ENCODE results near the gene FCAR.
"Not testable (repeated sequence)": the region's sequence is repeated elsewhere in the genome, so short reads cannot be mapped to it uniquely, and the experiment has no call there.

The FCAR gene

GRCh38 chr19:54873990-54874389 lies at the start of gene FCAR:
FCAR (plus strand) TSS chr19:54874235; CDS start chr19:54874290, 55 bp downstream.
- DNase-seq = no peak

DNA sequence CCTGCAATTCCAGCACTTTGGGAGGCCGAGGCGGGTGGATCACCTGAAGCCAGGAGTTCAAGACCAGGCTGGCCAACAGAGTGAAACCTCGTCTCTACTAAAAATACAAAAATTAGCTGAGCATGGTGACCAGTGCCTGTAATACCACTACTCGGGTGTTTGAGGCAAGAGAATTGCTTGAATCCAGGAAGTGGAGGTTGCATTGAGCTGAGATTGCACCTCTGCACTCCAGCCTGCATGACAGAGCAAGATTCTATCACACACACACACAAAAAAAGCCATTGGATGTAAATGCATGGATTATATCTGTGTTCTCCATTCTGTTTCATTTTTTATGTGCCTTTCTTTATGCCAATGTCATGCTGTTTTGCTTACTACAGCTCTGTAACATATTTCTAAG lies 49.6 kb upstream of the FCAR start:
- not testable (repeated sequence) for DNase-seq

GRCh38 chr19:54825326-54825725 lies 48.7 kb upstream of the FCAR start:
- not testable (repeated sequence) for DNase-seq

GRCh38 chr19:54828064-54828463 lies 46.0 kb upstream of the FCAR start:
- DNase-seq = not testable (repeated sequence)

- DNase-seq = not testable (repeated sequence)
These were observed 41.5 kb upstream of the FCAR start, which contains the start of gene KIR2DS4 for GRCh38 chr19:54832496-54832895. KIR2DS4 (plus strand) TSS chr19:54832676.

- not testable (repeated sequence) for DNase-seq
These were observed 38.9 kb upstream of the FCAR start for GRCh38 chr19:54835126-54835525.

DNA sequence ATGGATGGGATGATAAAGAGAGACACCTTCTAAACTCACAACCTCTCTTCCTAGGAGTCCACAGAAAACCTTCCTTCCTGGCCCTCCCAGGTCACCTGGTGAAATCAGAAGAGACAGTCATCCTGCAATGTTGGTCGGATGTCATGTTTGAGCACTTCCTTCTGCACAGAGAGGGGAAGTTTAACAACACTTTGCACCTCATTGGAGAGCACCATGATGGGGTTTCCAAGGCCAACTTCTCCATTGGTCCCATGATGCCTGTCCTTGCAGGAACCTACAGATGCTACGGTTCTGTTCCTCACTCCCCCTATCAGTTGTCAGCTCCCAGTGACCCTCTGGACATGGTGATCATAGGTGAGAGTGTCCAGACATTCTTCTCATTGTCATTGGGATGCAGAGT lies 36.5 kb upstream of the FCAR start:
- DNase-seq = not testable (repeated sequence)

- DNase-seq = not testable (repeated sequence)
These were observed 30.9 kb upstream of the FCAR start for GRCh38 chr19:54843171-54843570.

DNA sequence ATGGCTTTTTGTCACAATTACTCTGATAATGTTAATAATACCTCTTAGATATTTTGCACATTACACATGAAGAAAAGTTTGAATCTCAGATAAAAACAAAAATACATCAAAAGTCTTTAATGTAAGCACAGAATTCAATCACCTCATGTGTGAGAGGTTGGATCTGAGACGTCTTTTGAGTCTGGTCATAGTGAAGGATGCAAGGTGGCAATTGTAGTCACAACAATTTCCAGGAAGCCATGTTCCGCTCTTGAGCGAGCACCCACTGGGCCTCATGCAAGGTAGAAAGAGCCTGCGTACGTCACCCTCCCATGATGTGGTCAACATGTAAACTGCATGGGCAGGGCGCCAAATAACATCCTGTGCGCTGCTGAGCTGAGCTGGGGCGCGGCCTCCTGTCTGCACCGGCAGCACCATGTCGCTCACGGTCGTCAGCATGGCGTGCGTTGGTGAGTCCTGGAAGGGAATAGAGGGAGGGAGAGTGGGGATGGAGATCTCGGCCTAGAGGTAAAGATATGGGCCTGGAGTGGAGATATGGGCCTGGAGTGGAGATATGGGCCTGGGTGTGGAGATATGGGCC lies 23.9 kb upstream of the FCAR start, which contains the start of gene KIR3DL2:
Gene KIR3DL2 (plus strand): TSS at position 383 of the 580 bp plus-strand sequence. CDS start 33 bp downstream, at position 416.
- not testable (repeated sequence) for DNase-seq

- DNase-seq = no peak
These were observed 23.1 kb upstream of the FCAR start for GRCh38 chr19:54850930-54851329.

DNA sequence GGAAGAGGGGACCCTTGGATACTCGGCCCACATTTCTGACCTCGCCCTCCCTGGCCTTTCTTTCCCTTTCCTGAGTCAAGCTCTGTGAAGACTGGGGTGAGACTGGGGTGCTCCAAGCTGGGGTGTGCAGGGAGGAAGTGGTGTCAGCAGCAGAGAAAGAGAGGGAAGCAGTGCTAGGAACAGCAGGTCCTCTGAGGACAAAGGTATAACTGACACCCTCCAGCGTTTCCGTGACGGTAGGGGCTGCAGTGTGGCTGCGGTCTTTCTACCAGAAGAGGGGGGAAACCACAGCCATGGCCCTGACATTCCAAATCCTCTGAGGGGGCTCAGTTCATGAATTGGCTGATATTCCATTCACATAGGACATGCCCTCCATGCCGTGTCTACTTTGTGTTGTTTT lies 22.7 kb upstream of the FCAR start:
- no peak for DNase-seq

GRCh38 chr19:54855241-54855640 lies 18.8 kb upstream of the FCAR start:
- DNase-seq = not testable (repeated sequence)

GRCh38 chr19:54858476-54858875 lies 15.6 kb upstream of the FCAR start:
- DNase-seq = not testable (repeated sequence)

DNA sequence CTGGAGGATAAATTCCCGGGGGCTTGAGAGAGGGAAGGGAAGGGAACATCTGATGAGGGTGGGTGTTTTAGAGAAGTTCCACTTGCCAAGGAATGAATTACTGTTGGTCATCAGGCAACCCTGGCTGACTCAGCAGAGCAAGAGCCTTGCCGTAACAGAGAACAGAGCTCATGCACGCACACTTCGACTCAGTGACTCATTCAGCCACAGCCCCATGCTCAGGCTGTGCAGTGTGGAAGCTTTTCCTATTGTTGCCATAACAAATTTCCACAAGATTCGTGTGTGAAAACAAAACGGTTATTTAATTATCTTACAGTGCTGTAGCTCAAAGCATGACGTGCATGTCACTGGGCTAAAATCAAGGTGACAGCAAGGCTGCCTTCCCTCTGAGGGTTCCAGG lies 14.6 kb upstream of the FCAR start:
- DNase-seq = not testable (repeated sequence)

GRCh38 chr19:54863459-54863858 lies 10.6 kb upstream of the FCAR start:
- DNase-seq = not testable (repeated sequence)

- DNase-seq = no peak
These were observed 2.3 kb upstream of the FCAR start for GRCh38 chr19:54871696-54872095.

GRCh38 chr19:54875506-54875905 lies 1.5 kb downstream of the FCAR start:
- no peak for DNase-seq

- DNase-seq = no peak
These were observed 3.4 kb downstream of the FCAR start for GRCh38 chr19:54877471-54877870.

DNA sequence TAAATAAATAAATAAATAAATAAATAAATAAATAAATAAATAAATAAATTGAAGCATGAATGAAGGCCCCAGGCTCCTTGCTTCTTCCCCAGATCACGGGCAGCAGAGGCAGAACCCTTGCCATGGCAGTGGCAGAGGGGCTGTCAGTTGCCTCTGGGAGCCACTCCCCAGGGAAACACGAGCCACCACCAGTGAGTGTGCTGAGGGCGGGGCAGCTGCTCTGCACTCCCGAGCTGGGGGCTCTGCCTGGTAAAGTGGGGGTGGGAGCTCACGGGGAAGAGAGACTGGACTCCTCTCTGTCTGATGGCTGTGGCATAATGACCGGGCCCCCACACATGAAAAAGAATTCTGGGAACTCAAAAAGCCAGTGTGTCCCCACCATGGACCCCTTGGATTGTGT lies 7.8 kb downstream of the FCAR start:
- no peak for DNase-seq

- DNase-seq = no peak
These were observed 8.7 kb downstream of the FCAR start for GRCh38 chr19:54882758-54883157.

DNA sequence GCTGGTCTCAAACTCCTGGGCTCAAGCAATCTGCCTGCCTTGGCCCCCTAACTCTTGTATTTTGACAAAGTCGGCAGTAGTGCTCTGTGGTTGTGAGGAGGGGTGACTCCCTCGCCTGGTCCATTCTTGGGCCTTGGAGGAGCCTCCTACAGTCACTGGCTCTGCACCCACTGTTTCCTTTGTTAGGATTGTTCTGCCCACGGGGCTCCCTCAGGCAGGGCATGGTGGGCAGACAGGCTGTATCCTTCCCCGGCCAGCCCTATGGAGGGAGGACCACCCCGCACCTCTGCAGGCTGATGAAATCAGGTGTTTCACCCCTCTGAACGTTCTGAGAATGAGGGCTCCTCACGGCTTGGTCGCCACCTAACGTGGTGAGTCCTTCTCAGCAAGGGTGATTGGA lies 9.2 kb downstream of the FCAR start:
- no peak for DNase-seq

- no peak for DNase-seq
These were observed 14.2 kb downstream of the FCAR start for GRCh38 chr19:54888239-54888638.

GRCh38 chr19:54889566-54889965 lies 15.5 kb downstream of the FCAR start:
- no peak for DNase-seq

DNA sequence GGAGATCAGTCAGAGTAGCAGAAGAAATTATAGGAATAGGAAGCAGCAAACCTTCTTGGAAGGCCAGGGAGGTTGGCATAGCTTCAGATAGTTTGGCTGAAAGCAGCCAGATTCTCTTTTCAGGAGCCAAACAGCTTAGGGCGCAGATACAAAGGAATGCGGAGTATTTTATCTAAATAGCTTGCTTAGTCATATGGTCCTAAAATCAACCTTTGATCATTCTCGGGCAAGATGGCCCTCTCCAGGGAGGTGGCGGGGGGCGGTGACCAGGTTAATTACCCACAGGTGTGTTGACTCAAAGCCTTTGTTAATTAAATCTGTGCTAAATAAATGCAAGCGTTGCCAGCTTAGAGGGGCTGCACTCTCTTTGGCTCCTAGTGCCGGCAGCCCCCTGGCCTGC lies 19.4 kb downstream of the FCAR start:
- DNase-seq = no peak

- not testable (repeated sequence) for DNase-seq
These were observed 20.1 kb downstream of the FCAR start for GRCh38 chr19:54894106-54894505.
